Tibial nerve (tissue), 4 donors: ENCODE data around the gene HIGD1A. TPM values are rescaled to one million over a fixed set of nuclear protein-coding genes. Genes with fewer than 3 reads are reported as not detected.

Source experiments
- DNase-seq, 2 donors: peaks; one replicate each; pipeline ENCODE4 v3.0.0-alpha.2; 2019; ENCODE audit warnings: low spot score in 2 of 2
- H3K27ac ChIP-seq, 4 donors: fragments of 200-600 bp; sonication (generic) in 3 of 4; one replicate each; pipeline ENCODE4 v1.5.1; 2017 to 2019; ENCODE audit warnings: mild to moderate bottlenecking in 1 of 4
- H3K27me3 ChIP-seq, 2 donors: fragments of 200-600 bp; sonication (generic) in 1 of 2; one replicate each; pipeline versions ENCODE4 v1.5.1 to v1.6.0; 2017 to 2019
- H3K36me3 ChIP-seq, 3 donors: fragments of 200-600 bp; sonication (generic); one replicate each; pipeline ENCODE4 v1.5.1; 2018 to 2019
- H3K4me1 ChIP-seq, 4 donors: fragments of 200-600 bp; sonication (generic) in 3 of 4; one replicate each; pipeline ENCODE4 v1.5.1; 2017 to 2019
- H3K4me3 ChIP-seq, 4 donors: fragments of 200-600 bp; sonication (generic) in 3 of 4; one replicate each; pipeline ENCODE4 v1.5.1; 2017 to 2019; ENCODE audit warnings: mild to moderate bottlenecking in 1 of 4, moderate library complexity in 1 of 4
- H3K9me3 ChIP-seq, 4 donors: fragments of 200-600 bp; sonication (generic) in 3 of 4; one replicate each; pipeline ENCODE4 v1.5.1; 2017 to 2019
- EP300 ChIP-seq, 2 donors: sonication (generic); formaldehyde crosslinking; IDR thresholded peaks; one replicate each; pipeline ENCODE4 v1.6.1; 2017; ENCODE audit warnings: antibody characterized with exemption in 2 of 2, mild to moderate bottlenecking in 1 of 2
- POLR2A ChIP-seq, 2 donors: fragments of 450-650 bp; IDR thresholded peaks; one replicate each; pipeline ENCODE4 v1.6.1; 2017; ENCODE audit warnings: antibody characterized with exemption in 2 of 2, mild to moderate bottlenecking in 2 of 2, moderate library complexity in 2 of 2
- WGBS, 2 donors: methylation state at CpG; one replicate each; pipeline ENCODE4 v1.1.5; 2018; 5-methylcytosine and 5-hydroxymethylcytosine counted together
- total RNA-seq, 4 donors: library from RNA; depleted of rRNA; stranded (reverse); fragments of >200 nt; gene quantifications; one replicate each; pipeline ENCODE4 v1.1.0, GENCODE V29; 2016
- TF ChIP-seq, protein P1 (sequence below), 5 experiments: fragments of 200-600 bp in 3 of 5; fragments of 450-650 bp in 2 of 5; sonication (generic) in 3 of 5; IDR thresholded peaks; one replicate each; pipeline ENCODE4 v1.5.1; 2016 to 2019; ENCODE audit warnings: antibody characterized with exemption in 5 of 5, mild to moderate bottlenecking in 3 of 5, moderate library complexity in 2 of 5

Gene HIGD1A
- total RNA-seq, 4 donors from 2014 or later, result 155 to 204 (median 186) TPM

GRCh38 chr3:42844815-42845214 lies 40.5 kb upstream of the HIGD1A start:
- Histone ChIP-seq H3K4me3 (no peak overlapping the region), H3K27ac (peak overlapping the region; percentile 71 to 89 (median 80)), H3K27me3 (no peaks in the 10 kb centered on the region), H3K9me3 (no peaks in the 10 kb centered on the region), H3K36me3 (no peaks in the 10 kb centered on the region), H3K4me1 (peaks cover 0 to 64% (median 25%) of the 10 kb centered on the region in 4 donors)
- 82 to 90% methylated on average over 4 of the region's 4 CpGs for WGBS, 2 donors
- TF ChIP-seq, protein P1, sequence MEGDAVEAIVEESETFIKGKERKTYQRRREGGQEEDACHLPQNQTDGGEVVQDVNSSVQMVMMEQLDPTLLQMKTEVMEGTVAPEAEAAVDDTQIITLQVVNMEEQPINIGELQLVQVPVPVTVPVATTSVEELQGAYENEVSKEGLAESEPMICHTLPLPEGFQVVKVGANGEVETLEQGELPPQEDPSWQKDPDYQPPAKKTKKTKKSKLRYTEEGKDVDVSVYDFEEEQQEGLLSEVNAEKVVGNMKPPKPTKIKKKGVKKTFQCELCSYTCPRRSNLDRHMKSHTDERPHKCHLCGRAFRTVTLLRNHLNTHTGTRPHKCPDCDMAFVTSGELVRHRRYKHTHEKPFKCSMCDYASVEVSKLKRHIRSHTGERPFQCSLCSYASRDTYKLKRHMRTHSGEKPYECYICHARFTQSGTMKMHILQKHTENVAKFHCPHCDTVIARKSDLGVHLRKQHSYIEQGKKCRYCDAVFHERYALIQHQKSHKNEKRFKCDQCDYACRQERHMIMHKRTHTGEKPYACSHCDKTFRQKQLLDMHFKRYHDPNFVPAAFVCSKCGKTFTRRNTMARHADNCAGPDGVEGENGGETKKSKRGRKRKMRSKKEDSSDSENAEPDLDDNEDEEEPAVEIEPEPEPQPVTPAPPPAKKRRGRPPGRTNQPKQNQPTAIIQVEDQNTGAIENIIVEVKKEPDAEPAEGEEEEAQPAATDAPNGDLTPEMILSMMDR (IDR thresholded peaks at IDR 0.05), result no peak
- TF ChIP-seq EP300 (IDR thresholded peaks at IDR 0.05), result no peak
- no peak for TF ChIP-seq POLR2A (IDR thresholded peaks at IDR 0.05)
- no peak for DNase-seq

DNA sequence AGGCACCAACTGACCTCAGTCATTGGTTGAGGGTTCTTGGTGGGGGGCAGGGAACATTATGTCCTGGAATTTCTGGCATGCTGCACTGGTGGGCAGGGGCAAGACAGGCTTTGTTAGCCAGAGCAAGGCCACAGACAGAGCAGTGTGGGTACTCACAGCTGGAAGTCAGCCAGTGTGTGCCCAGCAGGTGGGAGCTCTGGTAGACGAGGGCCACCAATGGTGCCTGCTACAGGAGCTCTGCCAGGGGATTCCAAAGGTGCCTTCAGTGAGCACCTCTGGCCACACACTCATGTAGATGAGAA lies 40.1 kb upstream of the HIGD1A start:
- DNase-seq, result no peak
- H3K4me3 ChIP-seq, result peak overlapping the region in 1 of 4 donors; percentile 29
- 43 to 50% methylated on average over 1 of the region's 1 CpG for WGBS, 2 donors
- H3K27ac ChIP-seq, result peak overlapping the region; percentile 71 to 89 (median 80)
- H3K9me3 ChIP-seq, result no peaks in the 10 kb centered on the region
- no peaks in the 10 kb centered on the region for H3K27me3 ChIP-seq
- TF ChIP-seq, protein P1 (IDR thresholded peaks at IDR 0.05), result no peak
- TF ChIP-seq POLR2A (IDR thresholded peaks at IDR 0.05) (no peak), EP300 (IDR thresholded peaks at IDR 0.05) (no peak)
- H3K36me3 ChIP-seq, result no peaks in the 10 kb centered on the region
- peaks cover 0 to 68% (median 26%) of the 10 kb centered on the region in 4 donors for H3K4me1 ChIP-seq

DNA sequence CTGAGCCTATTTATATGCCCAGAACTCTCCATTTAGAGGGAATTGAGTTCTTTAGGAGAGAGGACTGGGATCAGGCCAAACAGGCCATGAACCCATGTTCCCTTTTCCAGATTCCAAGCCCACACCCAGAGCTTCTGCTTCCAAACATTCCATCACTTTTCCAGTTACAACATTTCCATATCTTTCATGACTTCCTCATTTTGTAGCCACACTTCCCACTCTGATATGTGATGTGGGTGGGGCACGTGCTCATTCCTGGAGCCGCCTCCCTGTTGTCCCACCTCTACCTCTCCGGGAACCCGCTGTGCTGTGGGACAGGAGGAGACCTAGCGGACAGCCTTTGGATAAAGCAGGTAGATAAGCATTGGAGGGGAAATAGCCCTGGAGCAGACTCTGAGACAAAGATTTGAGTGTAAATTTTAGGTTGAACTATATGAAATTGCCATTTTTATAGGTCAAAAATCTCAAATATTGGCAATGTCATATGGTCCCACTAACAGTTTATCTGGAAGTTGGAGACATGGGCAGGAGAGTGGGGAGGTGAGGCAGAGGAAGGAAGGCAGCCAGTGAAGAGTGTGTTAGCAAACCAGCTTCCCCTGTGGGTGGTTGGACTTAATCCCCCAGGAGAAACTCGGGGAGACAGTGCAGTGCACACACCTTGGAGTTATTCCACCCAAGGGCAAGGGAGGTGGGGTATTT lies 39.6 kb upstream of the HIGD1A start:
- H3K4me3 ChIP-seq, result peak overlapping the region in 2 of 4 donors; percentile 6 to 29
- H3K27ac ChIP-seq, result peak overlapping the region; percentile 71 to 89 (median 80)
- H3K4me1 ChIP-seq, result peaks cover 0 to 73% (median 27%) of the 10 kb centered on the region in 4 donors

GRCh38 chr3:42841332-42841731 lies 37.0 kb upstream of the HIGD1A start:
- Histone ChIP-seq H3K36me3 (no peaks in the 10 kb centered on the region), H3K4me3 (no peak overlapping the region), H3K4me1 (peaks cover 0 to 61% (median 14%) of the 10 kb centered on the region in 4 donors), H3K9me3 (no peaks in the 10 kb centered on the region), H3K27me3 (no peaks in the 10 kb centered on the region), H3K27ac (peak overlapping the region in 3 of 4 donors; percentile 12 to 89 (median 84))
- WGBS, 2 donors, result 57 to 70% methylated on average over 1 of the region's 1 CpG
- TF ChIP-seq, protein P1 (IDR thresholded peaks at IDR 0.05), result no peak
- TF ChIP-seq EP300 (IDR thresholded peaks at IDR 0.05) (no peak), POLR2A (IDR thresholded peaks at IDR 0.05) (no peak)
- no peak for DNase-seq

More for the DNA sequence above, 39.6 kb upstream of the HIGD1A start:
- TF ChIP-seq POLR2A (IDR thresholded peaks at IDR 0.05), result no peak
- TF ChIP-seq, protein P1 (IDR thresholded peaks at IDR 0.05), result no peak
- peak in 1 of 2 donors; percentile 89 for TF ChIP-seq EP300 (IDR thresholded peaks at IDR 0.05)
- Histone ChIP-seq H3K36me3 (no peaks in the 10 kb centered on the region), H3K9me3 (no peaks in the 10 kb centered on the region), H3K27me3 (no peaks in the 10 kb centered on the region)
- 39 to 40% methylated on average over 6 of the region's 6 CpGs for WGBS, 2 donors
- DNase-seq, result peak; percentile 43 to 61

DNA sequence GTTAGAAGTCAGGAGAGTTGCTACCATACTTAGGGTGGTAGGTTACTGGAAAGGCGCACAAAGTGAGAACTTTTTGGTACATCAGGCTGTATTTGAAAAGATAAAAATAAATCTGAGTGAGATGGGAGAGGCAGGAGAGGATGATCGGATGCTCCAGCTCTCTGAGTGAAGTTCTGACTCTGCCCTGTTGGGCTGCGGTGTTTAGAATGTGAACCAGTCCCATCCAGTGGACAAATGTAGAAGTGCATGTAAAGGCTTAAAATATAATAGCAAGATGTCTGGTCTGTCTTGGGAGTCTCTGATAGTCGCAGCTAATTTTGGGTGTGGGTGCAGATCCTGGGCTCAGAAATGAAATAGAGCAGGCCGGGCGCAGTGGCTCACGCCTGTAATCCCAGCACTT lies 35.3 kb upstream of the HIGD1A start:
- peak in 1 of 2 donors; percentile 82 for DNase-seq
- no peaks in the 10 kb centered on the region for H3K9me3 ChIP-seq
- no peaks in the 10 kb centered on the region for H3K27me3 ChIP-seq
- peaks cover 0 to 45% (median 6%) of the 10 kb centered on the region in 4 donors for H3K4me1 ChIP-seq
- 37 to 40% methylated on average over 7 of the region's 7 CpGs for WGBS, 2 donors
- H3K36me3 ChIP-seq, result no peaks in the 10 kb centered on the region
- H3K4me3 ChIP-seq, result peak overlapping the region in 1 of 4 donors; percentile 18
- H3K27ac ChIP-seq, result peak overlapping the region in 2 of 4 donors; percentile 28 to 65
- TF ChIP-seq POLR2A (IDR thresholded peaks at IDR 0.05), result no peak
- TF ChIP-seq EP300 (IDR thresholded peaks at IDR 0.05), result peak in 1 of 2 donors; percentile 35
- TF ChIP-seq, protein P1 (IDR thresholded peaks at IDR 0.05), result peak; percentile 71 to 91 (median 78)
